ENCODE results near the gene TMEM208.

The TMEM208 gene

GRCh38 chr16:67210069-67210937 is 16.6 kb upstream of the TMEM208 start:
- DNase-seq: no peak

GRCh38 chr16:67211674-67212073 is 15.3 kb upstream of the TMEM208 start:
- DNase-seq: no peak

GRCh38 chr16:67212766-67213165 is 14.2 kb upstream of the TMEM208 start:
- DNase-seq: no peak

GRCh38 chr16:67213197-67214019 is 13.5 kb upstream of the TMEM208 start:
- DNase-seq: no peak

DNA sequence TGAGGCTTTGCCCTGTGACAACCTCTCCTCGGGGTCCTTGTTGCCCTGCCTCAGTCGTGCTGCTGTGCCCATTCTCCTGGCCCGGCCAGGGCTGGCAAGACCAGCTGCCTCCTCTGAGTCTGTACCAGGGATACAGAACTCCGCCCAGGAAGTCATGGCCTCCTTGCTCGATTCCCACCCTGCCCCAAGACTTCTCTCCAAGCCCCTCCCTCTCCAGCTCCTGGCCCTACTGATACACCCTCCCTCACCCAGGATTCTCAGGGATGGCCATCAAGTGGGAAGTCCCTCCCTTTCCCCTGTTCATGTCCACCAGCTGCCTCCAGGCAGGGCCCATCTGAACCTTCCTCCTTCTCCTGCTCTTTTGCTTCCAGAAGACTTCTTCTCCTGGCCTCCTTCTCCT is 11.2 kb upstream of the TMEM208 start:
- DNase-seq: no peak

DNA sequence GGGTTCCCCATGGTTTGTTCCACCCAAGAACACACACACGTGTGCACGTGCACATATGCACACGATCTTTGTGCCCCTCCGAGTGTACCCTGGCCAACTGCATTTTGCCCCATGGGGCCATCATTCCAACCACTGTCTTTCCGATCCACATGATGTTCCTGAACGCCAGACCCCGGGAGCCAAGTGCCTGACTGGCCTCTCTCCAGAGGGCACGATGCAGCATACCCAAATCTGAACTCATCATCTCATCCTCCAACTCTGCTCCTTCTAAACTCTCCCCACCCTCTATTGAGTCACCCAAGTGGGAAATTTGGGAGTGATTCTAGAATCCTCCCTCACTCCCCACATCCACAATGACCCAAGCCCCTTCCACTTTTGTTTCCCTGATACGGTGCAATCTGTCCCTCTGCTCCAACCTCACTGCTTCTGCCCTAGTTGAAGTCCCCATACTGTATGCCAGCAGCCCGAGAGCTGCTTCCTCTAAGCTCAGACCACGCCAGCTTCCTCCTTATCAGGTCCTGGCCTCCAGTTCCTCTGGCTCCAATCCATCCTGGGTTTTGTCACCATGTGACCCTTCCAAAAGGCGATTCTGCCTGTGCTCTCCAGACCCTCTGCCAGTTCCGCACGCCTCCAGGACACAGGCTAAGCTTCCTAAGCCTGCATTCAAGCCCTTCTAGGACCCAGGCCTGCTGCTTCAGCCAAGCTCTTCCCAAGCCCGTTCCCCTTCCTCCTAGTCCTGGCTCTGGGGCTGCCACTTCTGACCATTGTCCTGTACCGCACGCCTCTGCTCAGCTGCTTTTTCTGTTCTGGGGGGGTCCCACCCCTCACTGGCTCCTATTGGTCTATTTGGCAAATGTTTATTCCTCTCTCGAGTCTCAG is 10.1 kb upstream of the TMEM208 start:
- DNase-seq: no peak

DNA sequence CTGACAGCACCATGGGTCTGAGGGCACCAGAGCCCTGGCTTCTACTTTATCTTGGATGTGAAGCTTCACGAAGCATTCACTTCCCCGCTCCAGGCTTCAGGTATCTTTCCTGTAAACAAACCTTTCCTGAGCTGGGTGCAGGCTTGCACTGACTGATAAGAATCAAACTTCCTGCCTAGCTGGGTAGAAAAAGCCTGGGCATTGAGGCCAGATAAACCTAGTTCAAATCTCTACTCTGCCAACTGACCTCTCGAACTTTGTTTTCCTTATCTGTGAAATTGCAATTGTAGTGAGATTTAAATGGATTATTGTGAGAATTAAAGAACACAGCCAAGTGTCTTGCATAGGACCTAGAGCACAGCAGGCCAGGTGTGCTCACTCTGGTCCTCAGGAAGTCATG is 2.9 kb upstream of the TMEM208 start:
- no peak for DNase-seq

- DNase-seq: no peak
These were observed 581 bp upstream of the TMEM208 start for GRCh38 chr16:67226295-67226803.

- no peak for DNase-seq
These were observed 614 bp downstream of the TMEM208 start for GRCh38 chr16:67227567-67227921.

DNA sequence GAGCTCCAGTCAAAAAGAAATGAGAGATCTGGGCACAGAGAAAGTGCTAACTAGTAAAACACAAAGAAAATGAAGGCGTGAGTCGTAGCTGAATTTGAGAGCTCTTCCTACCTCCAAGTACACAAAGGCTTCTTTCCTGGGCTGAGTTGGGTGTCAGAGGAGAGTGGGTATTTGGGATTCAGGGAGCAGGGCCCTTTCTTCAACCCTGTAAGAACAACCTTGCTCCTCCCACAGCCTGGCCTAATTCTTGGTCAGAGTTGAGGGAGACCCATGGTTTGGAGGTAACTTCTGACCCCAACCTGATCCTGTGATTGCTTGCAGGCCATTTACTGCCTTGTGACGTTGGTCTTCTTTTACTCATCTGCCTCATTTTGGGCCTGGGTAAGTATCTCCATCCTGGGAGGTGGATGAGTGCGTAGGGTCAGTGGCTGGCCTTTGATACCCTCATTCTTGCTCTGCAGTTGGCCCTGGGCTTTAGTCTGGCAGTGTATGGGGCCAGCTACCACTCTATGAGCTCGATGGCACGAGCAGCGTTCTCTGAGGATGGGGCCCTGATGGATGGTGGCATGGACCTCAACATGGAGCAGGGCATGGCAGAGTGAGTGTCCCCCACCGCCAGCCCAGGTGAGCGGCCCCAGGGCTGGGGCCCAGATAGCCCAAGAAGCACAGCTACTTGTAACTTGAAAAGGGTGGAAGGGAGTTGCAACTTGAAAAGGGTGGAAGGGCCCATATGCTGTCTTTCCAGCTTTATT is 1.3 kb downstream of the TMEM208 start:
- DNase-seq: no peak

- DNase-seq: no peak
These were observed 2.0 kb downstream of the TMEM208 start for GRCh38 chr16:67228905-67229304.

DNA sequence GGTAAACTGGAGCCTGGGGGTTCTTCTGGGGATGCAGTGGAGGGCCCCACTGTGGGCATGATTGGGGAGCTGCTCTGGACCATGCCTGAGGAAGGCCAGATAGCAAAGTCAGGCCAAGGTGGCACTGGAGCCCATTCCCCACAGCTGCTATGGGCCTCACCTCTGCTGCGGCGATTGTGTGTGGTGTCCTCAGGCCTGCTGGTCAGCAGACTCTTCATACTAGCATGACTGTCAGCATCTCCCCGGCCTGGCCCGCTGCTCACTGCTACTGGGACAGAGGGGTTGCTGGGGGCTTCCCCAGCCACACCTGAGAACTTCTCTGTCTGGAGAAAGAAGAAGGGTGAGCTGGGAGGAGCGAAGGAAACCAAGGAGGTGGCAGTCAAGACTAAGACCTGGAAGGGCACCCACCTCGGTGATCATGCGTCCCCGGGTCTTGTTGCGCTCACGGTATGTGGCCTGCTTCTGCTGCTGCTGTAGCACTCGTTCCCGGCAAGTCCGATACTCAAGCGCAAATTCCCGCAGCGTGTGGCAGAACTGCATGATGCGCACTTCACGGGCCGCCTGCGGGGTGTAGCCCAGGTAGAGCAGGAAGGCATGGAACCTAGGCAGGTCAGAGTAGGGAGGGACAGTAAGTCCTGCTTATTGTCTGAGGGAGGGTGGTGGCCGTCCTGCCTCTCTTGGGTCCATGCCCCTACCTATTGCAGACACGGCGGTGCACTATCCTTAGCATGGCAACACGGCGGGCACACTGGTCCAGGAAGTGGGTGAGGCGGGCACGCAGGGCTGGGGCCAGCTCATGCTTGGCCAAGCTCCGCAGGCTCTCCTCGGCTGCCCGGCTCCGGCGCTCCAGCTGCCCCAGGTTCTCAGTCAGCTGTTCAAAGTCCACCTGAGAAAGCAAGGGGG is 3.2 kb downstream of the TMEM208 start:
- DNase-seq: no peak

DNA sequence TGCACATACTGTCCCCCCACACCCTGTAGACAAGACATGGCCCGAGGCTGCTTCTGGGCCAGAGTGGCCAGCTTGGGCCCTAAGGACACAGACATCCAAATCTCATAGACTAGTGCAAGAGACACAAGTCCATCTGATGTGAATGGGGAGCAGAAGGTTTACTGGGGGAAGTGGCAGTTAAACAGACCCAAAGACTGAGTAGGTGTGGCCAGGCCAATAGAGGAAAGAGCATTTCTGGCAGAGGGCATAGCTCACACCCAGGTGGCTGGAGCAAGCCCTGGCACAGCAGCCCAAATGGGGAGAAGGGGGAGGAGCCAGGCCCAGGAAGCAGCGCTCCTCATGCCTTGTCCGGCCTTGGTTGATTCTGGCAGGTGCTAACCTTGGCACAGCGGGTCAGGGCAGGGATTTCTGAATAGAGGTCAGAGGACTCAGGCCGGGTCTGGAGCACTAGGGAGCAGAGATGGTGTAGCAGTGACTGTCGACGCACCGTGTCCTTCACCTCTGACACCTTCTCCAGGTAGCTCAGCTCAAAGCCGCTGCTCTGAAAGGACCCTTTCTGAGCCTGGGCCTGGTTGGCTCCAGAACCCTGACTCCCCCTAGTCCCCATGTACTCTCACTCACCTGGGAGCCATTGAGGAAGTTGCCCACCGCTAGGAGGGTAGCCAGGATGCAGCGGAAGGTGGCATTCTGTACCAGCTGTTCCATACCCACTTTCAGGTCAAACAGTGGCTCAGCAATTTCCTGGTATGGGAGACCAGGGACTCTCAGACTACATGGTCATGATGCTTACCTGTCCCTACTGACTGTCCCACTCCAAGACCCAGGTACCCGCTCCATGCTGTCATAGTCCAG is 4.1 kb downstream of the TMEM208 start:
- no peak for DNase-seq

- no peak for DNase-seq
These were observed 6.7 kb downstream of the TMEM208 start for GRCh38 chr16:67233596-67233995.

DNA sequence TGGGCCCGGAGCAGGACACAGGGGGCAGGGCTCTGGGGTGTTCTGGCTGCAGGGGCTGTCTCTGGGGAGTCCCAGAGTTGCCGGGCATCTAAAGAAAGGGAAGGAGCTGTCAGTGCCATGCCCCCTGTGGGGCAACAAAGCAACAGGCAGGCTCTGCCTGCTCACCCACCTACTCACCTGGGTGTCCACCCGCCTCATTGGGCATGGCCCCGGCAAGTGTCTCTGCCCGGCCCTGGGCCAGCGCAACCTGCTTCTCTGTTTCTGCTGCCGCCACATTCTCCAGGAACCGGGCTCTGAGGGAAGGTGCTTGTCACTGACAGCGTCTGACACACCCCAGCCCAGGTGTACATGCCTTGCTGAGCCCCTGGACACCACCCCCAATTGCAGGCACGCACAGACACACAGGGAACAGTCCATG is 7.3 kb downstream of the TMEM208 start:
- DNase-seq: no peak

- peak; percentile 66 for DNase-seq
These were observed 9.1 kb downstream of the TMEM208 start for GRCh38 chr16:67235816-67236562.

DNA sequence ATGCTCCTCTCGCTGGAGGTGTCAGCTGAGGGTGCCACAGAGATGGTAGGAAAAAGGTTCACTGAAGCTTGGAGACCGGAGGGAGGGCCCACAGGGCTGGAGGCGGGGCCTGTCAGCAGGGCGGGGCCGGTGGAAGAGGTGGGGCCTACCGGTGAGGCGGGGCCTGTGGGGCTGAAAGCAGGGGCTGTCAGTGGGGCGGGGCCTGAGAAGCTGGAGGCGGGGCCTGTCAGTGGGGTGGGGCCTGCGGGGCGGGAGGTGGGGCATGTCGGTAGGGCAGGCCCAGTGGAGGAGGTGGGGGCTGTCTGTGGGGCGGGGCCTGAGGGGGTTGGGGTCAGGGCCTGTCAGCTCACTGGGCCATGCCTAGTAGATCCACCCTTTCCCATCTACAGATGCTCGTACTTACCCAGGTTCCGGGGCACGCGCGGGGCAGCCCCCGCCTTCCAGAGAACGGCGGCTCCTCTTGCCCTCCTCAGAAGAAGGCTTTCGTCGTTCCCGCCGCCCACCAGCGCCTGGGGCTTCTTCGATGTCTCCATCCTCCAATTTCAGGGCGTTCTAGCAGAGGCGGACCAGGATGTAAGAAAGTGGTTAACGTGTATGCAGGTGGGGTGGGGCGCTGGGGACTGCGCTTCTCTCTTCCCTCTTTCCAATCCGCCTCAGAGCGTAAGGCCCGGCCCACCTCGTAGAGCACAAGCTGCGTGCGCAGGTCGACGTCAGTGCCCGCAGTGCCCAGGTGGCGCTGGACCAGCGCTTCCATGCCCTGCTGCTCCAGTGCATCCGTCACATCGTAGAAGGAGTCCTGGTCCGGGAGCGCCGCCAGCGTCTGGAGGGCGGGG is 9.8 kb downstream of the TMEM208 start:
- DNase-seq: peak; percentile 73

Data from activated effector memory CD4-positive, alpha-beta T cell treated with Interleukin-2 at 50 U/mL for 16 hours (primary cell).